Hepatocyte (in vitro differentiated cells): ENCODE measurements around the gene GYS1. TPM values are rescaled to one million over a fixed set of nuclear protein-coding genes. Genes with fewer than 3 reads are reported as not detected.

Experiments
- DNase-seq: peaks from one replicate; pipeline ENCODE4 v3.0.0-alpha.2; 2016; ENCODE audit warnings: low spot score
- H2AFZ ChIP-seq: fragments of 200-600 bp; sonication (generic); 2 replicates; pipeline ENCODE4 v1.6.0; 2016; ENCODE audit warnings: antibody characterized with exemption, mild to moderate bottlenecking
- H3K27ac ChIP-seq: fragments of 200-600 bp; sonication (generic); 2 replicates; pipeline ENCODE4 v1.5.1; 2016; ENCODE audit warnings: mild to moderate bottlenecking
- H3K27me3 ChIP-seq: fragments of 200-600 bp; sonication (generic); 2 replicates; pipeline ENCODE4 v1.6.1; 2016
- H3K36me3 ChIP-seq: fragments of 200-600 bp; sonication (generic); replicated peaks from 2 replicates; pipeline ENCODE4 v1.5.1; 2016; ENCODE audit warnings: low read depth; ENCODE audit not compliant: insufficient read depth
- H3K4me1 ChIP-seq: fragments of 200-600 bp; sonication (generic); 2 replicates; pipeline ENCODE4 v1.5.1; 2016; ENCODE audit warnings: mild to moderate bottlenecking, moderate library complexity; ENCODE audit not compliant: insufficient read depth
- H3K4me2 ChIP-seq: fragments of 200-600 bp; sonication (generic); 2 replicates; pipeline ENCODE4 v1.6.0; 2016
- H3K4me3 ChIP-seq: fragments of 200-600 bp; sonication (generic); 2 replicates; pipeline ENCODE4 v1.5.1; 2016; ENCODE audit warnings: mild to moderate bottlenecking
- H3K79me2 ChIP-seq: fragments of 200-600 bp; sonication (generic); 2 replicates; pipeline ENCODE4 v1.6.0; 2017; ENCODE audit warnings: mild to moderate bottlenecking
- H3K9me2 ChIP-seq: fragments of 200-600 bp; sonication (generic); replicated peaks from 2 replicates; pipeline ENCODE4 v1.6.0; 2017; ENCODE audit warnings: mild to moderate bottlenecking; ENCODE audit not compliant: insufficient read depth
- H3K9me3 ChIP-seq: fragments of 200-600 bp; sonication (generic); 2 replicates; pipeline ENCODE4 v1.5.1; 2016; ENCODE audit warnings: low read depth, mild to moderate bottlenecking
- H4K20me1 ChIP-seq: fragments of 200-600 bp; sonication (generic); 2 replicates; pipeline ENCODE4 v1.6.0; 2016; ENCODE audit warnings: mild to moderate bottlenecking; ENCODE audit not compliant: insufficient read depth, poor library complexity, severe bottlenecking
- CTCF ChIP-seq: fragments of 200-600 bp; sonication (generic); IDR thresholded peaks from 2 replicates; pipeline ENCODE4 v1.5.1; 2016; ENCODE audit warnings: antibody characterized with exemption, mild to moderate bottlenecking; ENCODE audit not compliant: poor library complexity
- EZH2 ChIP-seq: fragments of 200-600 bp; sonication (generic); IDR thresholded peaks from 2 replicates; pipeline ENCODE4 v1.6.1; 2016; ENCODE audit warnings: antibody characterized with exemption, mild to moderate bottlenecking, borderline replicate concordance
- EZH2phosphoT487 ChIP-seq: fragments of 200-600 bp; sonication (generic); IDR thresholded peaks from one replicate; pipeline ENCODE4 v1.6.1; 2018; ENCODE audit warnings: antibody characterized with exemption, mild to moderate bottlenecking, low read depth, moderate library complexity; ENCODE audit not compliant: unreplicated experiment, severe bottlenecking
- WGBS: methylation state at CpG from one replicate; pipeline ENCODE4 v1.1.6; 2016; ENCODE audit warnings: low lambda C conversion rate; ENCODE audit errors: missing lambda C conversion rate; 5-methylcytosine and 5-hydroxymethylcytosine counted together
- polyA plus RNA-seq: library from polyadenylated mRNA; unstranded; fragments of >200 nt; fragmentation: Nextera tagmentation; extraction: Ambion mirVana; gene quantifications from 2 replicates; pipeline ENCODE4 v1.2.1, GENCODE V29; 2016
- total RNA-seq: library from RNA; depleted of rRNA; stranded (reverse); fragments of >200 nt; gene quantifications from 2 replicates; pipeline ENCODE4 v1.2.3, GENCODE V29; 2014

GYS1 gene
- total and polyA plus RNA-seq, 2 experiments from 2014 or later = 37.4 to 45.9 TPM

DNA sequence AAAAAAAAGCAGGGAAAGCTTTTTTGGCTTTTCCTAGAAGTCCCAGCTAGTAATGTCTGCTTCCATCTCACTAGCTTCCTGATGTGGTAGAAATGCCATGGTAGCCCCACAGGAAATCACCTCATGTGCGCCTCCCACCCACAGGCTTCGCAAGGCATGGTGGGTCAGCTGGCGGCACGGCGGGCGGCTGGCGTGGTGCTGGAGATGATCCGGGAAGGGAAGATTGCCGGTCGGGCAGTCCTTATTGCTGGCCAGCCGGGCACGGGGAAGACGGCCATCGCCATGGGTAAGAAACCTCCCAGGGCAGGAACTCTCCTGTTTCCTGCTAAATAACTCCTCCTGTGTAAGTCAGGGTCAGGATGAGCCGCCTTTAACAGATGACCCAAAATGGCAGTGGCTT is 11.0 kb upstream of the GYS1 start:
- no peak for TF ChIP-seq EZH2
- Histone ChIP-seq H3K79me2 (peaks cover 2% of the 10 kb centered on the region), H3K27me3 (no peaks in the 10 kb centered on the region), H3K36me3 (no peaks in the 10 kb centered on the region), H3K4me3 (no peak overlapping the region), H3K27ac (no peak overlapping the region), H4K20me1 (no peaks in the 10 kb centered on the region), H3K9me2 (no peaks in the 10 kb centered on the region), H3K9me3 (no peaks in the 10 kb centered on the region), H3K4me2 (no peak overlapping the region), H3K4me1 (no peaks in the 10 kb centered on the region), H2AFZ (no peak overlapping the region)
- no peak for DNase-seq
- WGBS = 99% methylated on average over 15 of the region's 15 CpGs

DNA sequence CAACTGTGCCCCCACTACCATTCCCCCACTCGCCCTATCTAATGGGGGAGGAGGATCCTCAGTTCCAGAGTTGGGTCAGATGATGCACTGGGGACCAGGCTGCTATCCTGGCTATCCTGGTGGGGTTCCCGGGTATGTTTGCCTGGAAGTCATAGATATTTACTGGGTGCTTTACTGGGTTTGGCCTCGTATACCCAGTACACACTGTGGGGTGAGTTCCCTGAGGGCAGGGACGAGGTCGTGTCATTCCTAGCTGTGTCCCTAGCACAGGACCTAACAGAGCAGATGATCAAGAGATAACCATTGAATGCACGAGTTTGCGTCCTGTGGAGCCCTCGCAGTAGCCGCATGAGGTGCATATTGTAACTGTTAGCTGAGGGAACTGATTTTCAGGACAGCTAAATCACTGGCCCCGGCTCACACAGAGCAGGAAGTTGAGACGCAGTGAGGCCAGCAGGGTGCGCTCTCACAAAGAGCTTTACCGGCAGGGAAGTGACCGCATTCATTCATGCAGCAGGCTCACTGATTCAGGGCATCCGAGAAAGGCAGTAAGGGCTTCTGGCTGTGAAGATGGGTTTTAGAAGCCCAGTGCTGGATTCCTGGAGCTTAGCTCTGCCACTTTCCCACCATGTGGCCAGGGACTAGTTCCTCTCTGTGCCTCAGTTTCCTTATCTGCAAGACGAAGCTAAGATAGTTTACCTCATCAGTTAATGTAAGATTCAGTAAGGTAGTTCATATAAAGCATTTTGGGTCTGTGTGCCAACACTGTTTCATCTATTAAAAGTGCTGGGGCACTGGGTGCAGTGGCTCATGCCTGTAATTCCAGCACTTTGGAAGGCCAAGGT is 6.6 kb upstream of the GYS1 start:
- TF ChIP-seq CTCF (peak; percentile 58), EZH2phosphoT487 (no peak)
- H2AFZ ChIP-seq = no peak overlapping the region

GRCh38 chr19:48997972-48998371 is 4.9 kb upstream of the GYS1 start:
- WGBS = 70% methylated on average over 5 of the region's 5 CpGs
- Histone ChIP-seq H3K27me3 (no peaks in the 10 kb centered on the region), H3K36me3 (no peaks in the 10 kb centered on the region), H4K20me1 (no peaks in the 10 kb centered on the region), H3K4me2 (no peak overlapping the region), H3K79me2 (peaks cover 43% of the 10 kb centered on the region), H3K4me3 (no peak overlapping the region), H3K9me3 (no peaks in the 10 kb centered on the region), H3K27ac (no peak overlapping the region), H3K9me2 (no peaks in the 10 kb centered on the region), H3K4me1 (peaks cover 7% of the 10 kb centered on the region), H2AFZ (no peak overlapping the region)
- TF ChIP-seq EZH2phosphoT487 (no peak), CTCF (peak; percentile 32)
- DNase-seq = peak; percentile 74

More for the DNA sequence above, 6.6 kb upstream of the GYS1 start:
- 60% methylated on average over 16 of the region's 16 CpGs for WGBS
- no peaks in the 10 kb centered on the region for H3K36me3 ChIP-seq
- H3K9me2 ChIP-seq = no peaks in the 10 kb centered on the region
- no peaks in the 10 kb centered on the region for H3K9me3 ChIP-seq
- no peak overlapping the region for H3K4me2 ChIP-seq
- peak; percentile 79 for DNase-seq
- peaks cover 36% of the 10 kb centered on the region for H3K79me2 ChIP-seq
- H3K27ac ChIP-seq = no peak overlapping the region
- peaks cover 2% of the 10 kb centered on the region for H3K4me1 ChIP-seq
- no peaks in the 10 kb centered on the region for H4K20me1 ChIP-seq
- H3K4me3 ChIP-seq = no peak overlapping the region
- H3K27me3 ChIP-seq = no peaks in the 10 kb centered on the region

DNA sequence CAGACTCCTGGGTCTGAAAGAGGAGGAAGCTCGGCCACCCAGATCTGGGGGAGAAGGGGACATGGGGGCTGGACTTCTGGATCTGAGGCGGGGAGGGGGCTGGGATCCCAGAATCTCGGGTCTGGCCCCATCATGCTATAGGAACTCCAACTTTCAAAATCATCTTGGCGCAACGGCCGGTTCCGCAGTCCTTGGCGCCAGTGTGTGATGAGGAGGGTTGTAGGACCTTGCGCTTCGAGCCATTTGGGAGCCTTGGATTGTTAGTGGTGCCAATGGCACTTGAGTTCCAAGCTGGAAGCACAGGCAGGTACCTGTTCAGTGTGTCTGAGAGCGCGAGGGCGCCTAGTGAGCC is 902 bp upstream of the GYS1 start:
- peaks cover 4% of the 10 kb centered on the region for H4K20me1 ChIP-seq
- peaks cover 72% of the 10 kb centered on the region for H3K79me2 ChIP-seq
- no peaks in the 10 kb centered on the region for H3K27me3 ChIP-seq
- peak overlapping the region; percentile 92 for H3K4me2 ChIP-seq
- 6% methylated on average over 11 of the region's 13 CpGs for WGBS
- H3K27ac ChIP-seq = peak overlapping the region; percentile 72
- H3K9me3 ChIP-seq = no peaks in the 10 kb centered on the region
- no peak for DNase-seq
- no peaks in the 10 kb centered on the region for H3K9me2 ChIP-seq
- TF ChIP-seq EZH2 (no peak), CTCF (no peak), EZH2phosphoT487 (no peak)
- H3K4me3 ChIP-seq = peak overlapping the region; percentile 27
- H3K4me1 ChIP-seq = peaks cover 18% of the 10 kb centered on the region
- H2AFZ ChIP-seq = peak overlapping the region; percentile 17
- no peaks in the 10 kb centered on the region for H3K36me3 ChIP-seq
